ENCODE results near the gene WDR46.
A peak's percentile ranks its signal among the peaks of the same experiment; 100 is the strongest.
"Not testable (repeated sequence)": the region's sequence is repeated elsewhere in the genome, so short reads cannot be mapped to it uniquely, and the experiment has no call there.

The WDR46 gene

GRCh38 chr6:33288141-33288920 is 708 bp downstream of the WDR46 start:
- no peak for DNase-seq (ENCODE audit: low read depth)

GRCh38 chr6:33286946-33287914 is 1.8 kb downstream of the WDR46 start:
- DNase-seq (ENCODE audit: low read depth): no peak

GRCh38 chr6:33285214-33285613 is 3.8 kb downstream of the WDR46 start:
- DNase-seq (ENCODE audit: low read depth): not testable (repeated sequence)

- DNase-seq (ENCODE audit: low read depth): no peak
These were observed 8.5 kb downstream of the WDR46 start for GRCh38 chr6:33280539-33280938.

- peak; percentile 85 for DNase-seq (ENCODE audit: low read depth)
These were observed 9.0 kb downstream of the WDR46 start for GRCh38 chr6:33279971-33280511.

GRCh38 chr6:33279257-33279695 is 9.8 kb downstream of the WDR46 start:
- no peak for DNase-seq (ENCODE audit: low read depth)

GRCh38 chr6:33278810-33279209 is 10.2 kb downstream of the WDR46 start:
- DNase-seq (ENCODE audit: low read depth): no peak

GRCh38 chr6:33278392-33278741 is 10.7 kb downstream of the WDR46 start:
- no peak for DNase-seq (ENCODE audit: low read depth)

GRCh38 chr6:33277663-33278391 is 11.2 kb downstream of the WDR46 start:
- peak; percentile 55 for DNase-seq (ENCODE audit: low read depth)

GRCh38 chr6:33276864-33277662 is 12.0 kb downstream of the WDR46 start, which contains the start of gene B3GALT4:
Gene B3GALT4 (plus strand): TSS chr6:33277123. CDS start chr6:33277420, 297 bp downstream.
- DNase-seq (ENCODE audit: low read depth): peak; percentile 89

GRCh38 chr6:33276581-33276863 is 12.5 kb downstream of the WDR46 start:
- DNase-seq (ENCODE audit: low read depth): no peak

GRCh38 chr6:33275795-33276580 is 13.1 kb downstream of the WDR46 start:
- DNase-seq (ENCODE audit: low read depth): not testable (repeated sequence)

GRCh38 chr6:33273924-33274902 is 14.8 kb downstream of the WDR46 start:
- DNase-seq (ENCODE audit: low read depth): no peak

GRCh38 chr6:33273129-33273923 is 15.7 kb downstream of the WDR46 start:
- DNase-seq (ENCODE audit: low read depth): peak; percentile 31

GRCh38 chr6:33272275-33273128 is 16.5 kb downstream of the WDR46 start:
- DNase-seq (ENCODE audit: low read depth): no peak

- DNase-seq (ENCODE audit: low read depth): peak; percentile 100
These were observed 17.4 kb downstream of the WDR46 start, which contains the start of the genes RPS18 and VPS52 for GRCh38 chr6:33271468-33272274. Gene RPS18 (plus strand): TSS chr6:33272075. CDS start chr6:33272120, 45 bp downstream. Gene VPS52 (minus strand): TSS chr6:33271876. CDS start chr6:33271675, 201 bp downstream.
